ENCODE measurements around the gene SAT1.

- TF ChIP-seq CTCF (IDR thresholded peaks at IDR 0.05): no peak
- TF ChIP-seq POLR2AphosphoS5 (IDR thresholded peaks at IDR 0.05): no peak
Measured at GRCh38 chrX:23822841-23823240, 39.9 kb downstream of the SAT1 start.

All from transverse colon (tissue), 4 donors.